Measurements from ENCODE around the gene KNTC1. TPM values are rescaled to one million over a fixed set of nuclear protein-coding genes. Genes with fewer than 3 reads are reported as not detected.

Gene KNTC1
- total and polyA plus RNA-seq, 8 donors, result 2.4 to 47.0 (median 14.1) TPM

GRCh38 chr12:122527478-122527944 lies 462 bp downstream of the KNTC1 start:
- H3K9me3 ChIP-seq, result no peaks in the 10 kb centered on the region
- WGBS, 5 donors, result 0 to 1% (median 0%) methylated on average over 21 of the region's 21 CpGs
- H3K4me1 ChIP-seq, result peaks cover 32 to 44% (median 42%) of the 10 kb centered on the region in 4 donors
- no peaks in the 10 kb centered on the region for H3K27me3 ChIP-seq
- H3K4me3 ChIP-seq, result peak overlapping the region; percentile 58 to 78 (median 60)
- H3K27ac ChIP-seq, result peak overlapping the region; percentile 49 to 98 (median 98)
- no peak for TF ChIP-seq POLR2AphosphoS5 (IDR thresholded peaks at IDR 0.05)
- TF ChIP-seq CTCF (IDR thresholded peaks at IDR 0.05), result peak in 1 of 7 experiments; percentile 2
- intact Hi-C loops (cut with DNase I; ENCODE audit: low total_unique reads), result no loop called here
- peaks cover 0 to 14% (median 6%) of the 10 kb centered on the region in 4 donors for H3K36me3 ChIP-seq
- peak in 1 of 2 donors; percentile 50 for DNase-seq

- no peak overlapping the region for H3K4me3 ChIP-seq
- WGBS, 5 donors, result 92 to 96% (median 94%) methylated on average over 7 of the region's 7 CpGs
- intact Hi-C loops (cut with DNase I; ENCODE audit: low total_unique reads), result no loop called here
Measured at GRCh38 chr12:122528582-122528981, 1.5 kb downstream of the KNTC1 start.

GRCh38 chr12:122528992-122529391 lies 1.9 kb downstream of the KNTC1 start:
- Histone ChIP-seq H3K4me3 (no peak overlapping the region), H3K27ac (no peak overlapping the region), H3K9me3 (no peaks in the 10 kb centered on the region), H3K27me3 (no peaks in the 10 kb centered on the region), H3K36me3 (peaks cover 0 to 16% (median 0%) of the 10 kb centered on the region in 4 donors), H3K4me1 (peaks cover 17 to 30% (median 27%) of the 10 kb centered on the region in 4 donors)
- TF ChIP-seq POLR2AphosphoS5 (IDR thresholded peaks at IDR 0.05) (no peak), POLR2A (IDR thresholded peaks at IDR 0.05) (no peak), CTCF (IDR thresholded peaks at IDR 0.05) (no peak), EP300 (IDR thresholded peaks at IDR 0.05) (no peak)
- intact Hi-C loops (cut with DNase I; ENCODE audit: low total_unique reads), result no loop called here
- WGBS, 5 donors, result 89 to 95% (median 95%) methylated on average over 6 of the region's 6 CpGs
- DNase-seq, result no peak

More at GRCh38 chr12:122528582-122528981, 1.5 kb downstream of the KNTC1 start:
- no peak for DNase-seq
- Histone ChIP-seq H3K4me1 (peaks cover 21 to 34% (median 32%) of the 10 kb centered on the region in 4 donors), H3K36me3 (peaks cover 0 to 14% (median under 1%) of the 10 kb centered on the region in 4 donors), H3K9me3 (no peaks in the 10 kb centered on the region), H3K27ac (no peak overlapping the region), H3K27me3 (no peaks in the 10 kb centered on the region)
- TF ChIP-seq POLR2A (IDR thresholded peaks at IDR 0.05) (no peak), EP300 (IDR thresholded peaks at IDR 0.05) (no peak), CTCF (IDR thresholded peaks at IDR 0.05) (no peak), POLR2AphosphoS5 (IDR thresholded peaks at IDR 0.05) (no peak)

GRCh38 chr12:122533856-122534255 lies 6.8 kb downstream of the KNTC1 start:
- H3K36me3 ChIP-seq, result peaks cover 0 to 40% (median 25%) of the 10 kb centered on the region in 4 donors
- intact Hi-C loops (cut with DNase I; ENCODE audit: low total_unique reads), result no loop called here
- TF ChIP-seq POLR2AphosphoS5 (IDR thresholded peaks at IDR 0.05), result no peak
- TF ChIP-seq CTCF (IDR thresholded peaks at IDR 0.05), result no peak
- TF ChIP-seq EP300 (IDR thresholded peaks at IDR 0.05), result no peak
- no peak for TF ChIP-seq POLR2A (IDR thresholded peaks at IDR 0.05)
- H3K4me3 ChIP-seq, result no peak overlapping the region
- peak in 1 of 2 donors; percentile 19 for DNase-seq
- 90 to 99% (median 95%) methylated on average over 2 of the region's 2 CpGs for WGBS, 5 donors
- H3K27me3 ChIP-seq, result no peaks in the 10 kb centered on the region
- H3K27ac ChIP-seq, result no peak overlapping the region
- no peaks in the 10 kb centered on the region for H3K4me1 ChIP-seq
- H3K9me3 ChIP-seq, result no peaks in the 10 kb centered on the region

Measured in stomach (tissue), 9 donors.